HCT116 (cell line): ENCODE data around the gene LHX4. TPM values are rescaled to one million over a fixed set of nuclear protein-coding genes. Genes with fewer than 3 reads are reported as not detected.

Source experiments
- ATAC-seq: fragments of 200-7000 bp; cut with Tn5 transposase; 2 replicates; pipeline ENCODE4 v1.9.1; 2020; ENCODE audit warnings: mild to moderate bottlenecking, moderate library complexity
- BruUV-seq: library from RNA; stranded (reverse); fragments of 400-500 nt; replicated peaks from 2 replicates; lab custom pipeline; 2021; lab: Mats Ljungman, UMichigan
- CTCF ChIA-PET: fragments of 300-600 bp; sonication (Branson Sonifier 250); formaldehyde crosslinking; loops from one replicate; lab custom pipeline; 2021; ENCODE audit warnings: antibody characterized with exemption; lab: Charles Lee
- POLR2A ChIA-PET: fragments of 300-600, 350-600 bp; sonication (Branson Sonifier 250); formaldehyde crosslinking; loops from one replicate; lab custom pipeline; 2021; ENCODE audit warnings: antibody characterized with exemption; lab: Charles Lee
- RAD21 ChIA-PET, 2 experiments: fragments of 300-600 bp; sonication (Branson Sonifier 250); formaldehyde crosslinking; loops; one replicate each; lab custom pipeline; 2023; ENCODE audit warnings: low total read pairs in 2 of 2; ENCODE audit not compliant: uncharacterized antibody in 2 of 2, unreplicated experiment in 2 of 2, low non-redundant PET in 1 of 2; lab: Charles Lee
- DNase-seq: peaks from one replicate; pipeline ENCODE4 v3.0.0-alpha.2; 2010; ENCODE audit warnings: low read depth, low spot score
- H2AFZ ChIP-seq: fragments of 200-600 bp; shearing (Covaris generic), sonication (generic); 2 replicates; pipeline ENCODE4 v1.6.1; 2017; ENCODE audit warnings: low read depth, mixed run types, mixed read lengths, antibody characterized with exemption, low read length; ENCODE audit not compliant: poor library complexity, severe bottlenecking
- H3K27ac ChIP-seq: 2 replicates; pipeline ENCODE4 v1.5.1; 2012; ENCODE audit warnings: low read depth, low read length
- H3K27me3 ChIP-seq: fragments of 200-600 bp; sonication (generic); 2 replicates; pipeline ENCODE4 v1.6.1; 2016; ENCODE audit warnings: mixed run types, low read length, mixed read lengths; ENCODE audit not compliant: insufficient read depth
- H3K36me3 ChIP-seq, 2 experiments: fragments of 200-500 bp in 1 of 2; fragments of 200-600 bp in 1 of 2; sonication (Bioruptor generic) in 1 of 2; sonication (generic) in 1 of 2; 2 replicates each; pipeline versions ENCODE4 v1.5.1 to v1.6.1; 2014 to 2016; ENCODE audit warnings: low read length in 2 of 2, inconsistent platforms in 1 of 2, mixed read lengths in 1 of 2, mixed run types in 1 of 2; ENCODE audit not compliant: insufficient read depth in 2 of 2, control insufficient read depth in 1 of 2
- H3K4me1 ChIP-seq, 2 experiments: fragments of 200-600 bp in 1 of 2; sonication (generic) in 1 of 2; 2 replicates each; pipeline versions ENCODE4 v1.5.1 to v1.6.1; 2012 to 2017; ENCODE audit warnings: low read length in 2 of 2, inconsistent platforms in 1 of 2, mild to moderate bottlenecking in 1 of 2, mixed read lengths in 1 of 2, mixed run types in 1 of 2, moderate library complexity in 1 of 2; ENCODE audit not compliant: insufficient read depth in 2 of 2, control insufficient read depth in 1 of 2
- H3K4me2 ChIP-seq: fragments of 200-600 bp; sonication (generic); 2 replicates; pipeline ENCODE4 v1.6.1; 2017; ENCODE audit warnings: mixed run types, low read length, mixed read lengths
- H3K4me3 ChIP-seq, 2 experiments: fragments of 200-600 bp in 1 of 2; sonication (generic) in 1 of 2; replicated peaks in 1 of 2; 2 replicates each; pipeline ENCODE4 v1.5.1; 2011 to 2016; ENCODE audit warnings: low read length in 2 of 2, control low read depth in 1 of 2, low read depth in 1 of 2, mild to moderate bottlenecking in 1 of 2, mixed read lengths in 1 of 2, mixed run types in 1 of 2
- H3K79me2 ChIP-seq: fragments of 200-600 bp; sonication (generic); 2 replicates; pipeline ENCODE4 v1.6.1; 2017; ENCODE audit warnings: mild to moderate bottlenecking, mixed run types, low read length, moderate library complexity, mixed read lengths; ENCODE audit not compliant: insufficient read depth
- H3K9ac ChIP-seq: fragments of 200-600 bp; sonication (generic); 2 replicates; pipeline ENCODE4 v1.6.1; 2016; ENCODE audit warnings: low read length, mixed read lengths
- H3K9me2 ChIP-seq: fragments of 200-600 bp; sonication (generic), shearing (Covaris generic); 2 replicates; pipeline ENCODE4 v1.6.1; 2017; ENCODE audit warnings: mixed run types, mild to moderate bottlenecking, moderate library complexity; ENCODE audit not compliant: insufficient read depth
- H3K9me3 ChIP-seq, 2 experiments: fragments of 200-500 bp in 1 of 2; fragments of 200-600 bp in 1 of 2; sonication (Bioruptor generic) in 1 of 2; sonication (generic) in 1 of 2; 2 replicates each; pipeline ENCODE4 v1.6.1; 2014 to 2017; ENCODE audit warnings: low read length in 2 of 2, mixed read lengths in 2 of 2, inconsistent platforms in 1 of 2, low read depth in 1 of 2, mild to moderate bottlenecking in 1 of 2, mixed run types in 1 of 2, moderate library complexity in 1 of 2; ENCODE audit not compliant: control insufficient read depth in 1 of 2, insufficient read depth in 1 of 2
- H4K20me1 ChIP-seq: fragments of 200-600 bp; sonication (generic), shearing (Covaris generic); 2 replicates; pipeline ENCODE4 v1.6.1; 2017; ENCODE audit warnings: mixed run types, mild to moderate bottlenecking, moderate library complexity; ENCODE audit not compliant: insufficient read depth
- POLR2A ChIP-seq: IDR thresholded peaks from 2 replicates; pipeline ENCODE4 v1.7.0; 2011; ENCODE audit warnings: borderline replicate concordance; ENCODE audit not compliant: insufficient read depth, insufficient read length; ENCODE audit errors: extremely low read depth
- SIN3A ChIP-seq: IDR thresholded peaks from 2 replicates; pipeline ENCODE4 v1.6.1; 2012; ENCODE audit warnings: low read depth
- intact Hi-C: fragments of 100-400 bp; cut with micrococcal nuclease; formaldehyde crosslinking; loops from 2 replicates; pipeline ENCODE4 v1.10.0; 2022
- total RNA-seq: library from RNA; stranded (reverse); gene quantifications from one replicate; pipeline ENCODE4 v1.2.1, GENCODE V29; 2021; ENCODE audit not compliant: unreplicated experiment
- TF ChIP-seq, protein P1 (sequence below): IDR thresholded peaks from 2 replicates; pipeline ENCODE4 v1.6.1; 2012; ENCODE audit warnings: low read depth
- TF ChIP-seq, protein P2 (sequence below): IDR thresholded peaks from 2 replicates; pipeline ENCODE4 v1.6.1; 2011; ENCODE audit warnings: mild to moderate bottlenecking, low read length, moderate library complexity; ENCODE audit not compliant: insufficient replicate concordance; ENCODE audit errors: extremely low read depth

The LHX4 gene
- total RNA-seq, 1 experiment from 2014 or later = 0.44 TPM

DNA sequence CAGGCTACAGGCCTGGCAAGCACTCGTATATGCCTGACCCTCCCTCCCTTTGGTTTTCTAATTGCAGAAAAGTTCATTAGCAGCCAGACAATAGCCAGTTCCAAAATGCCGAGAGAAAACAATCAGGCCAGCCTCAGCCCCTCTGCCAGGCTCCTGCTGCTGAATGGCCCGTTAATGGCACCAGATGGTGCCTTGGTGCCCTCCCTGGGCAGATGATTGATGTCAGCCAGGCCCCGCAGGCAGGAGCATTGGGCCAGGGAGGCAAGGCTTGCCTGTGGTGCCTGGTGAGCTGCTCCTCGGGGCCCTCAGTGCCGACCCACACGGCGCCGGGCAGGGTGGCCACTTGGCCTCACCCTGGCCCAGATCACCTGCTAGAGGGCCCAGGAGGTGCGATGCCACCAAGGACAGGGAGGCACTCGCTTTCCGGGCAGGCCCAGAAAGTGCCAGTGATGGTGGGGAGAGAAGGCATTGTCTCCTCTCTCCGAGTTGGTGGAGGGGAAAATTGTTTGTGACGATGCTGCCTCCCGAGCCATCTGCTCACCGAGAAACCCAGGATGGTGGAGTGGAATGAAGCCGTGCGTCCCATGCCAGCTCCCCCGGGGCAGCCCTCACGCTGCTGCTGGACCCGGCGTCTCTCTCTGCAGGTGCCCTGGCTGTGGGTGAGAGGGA is 47.3 kb upstream of the LHX4 start:
- Histone ChIP-seq H3K4me3 (no peak overlapping the region), H4K20me1 (no peaks in the 10 kb centered on the region), H3K4me2 (no peak overlapping the region), H3K36me3 (peaks cover 0 to 2% of the 10 kb centered on the region in 2 experiments; a peak in 2 of 4 replicates), H3K27ac (no peak overlapping the region), H3K27me3 (no peaks in the 10 kb centered on the region), H3K9me2 (no peaks in the 10 kb centered on the region), H2AFZ (no peak overlapping the region), H3K9me3 (no peaks in the 10 kb centered on the region), H3K79me2 (no peaks in the 10 kb centered on the region), H3K9ac (no peak overlapping the region), H3K4me1 (no peaks in the 10 kb centered on the region)
- no peak for ATAC-seq
- CTCF ChIA-PET = interaction anchor here (1.1 kb wide), 1 partner anchor 14 kb away, joined by 3 read pairs; no protein-coding TSS in a partner anchor
- no TSS peak for BruUV-seq
- TF ChIP-seq POLR2A (no peak), SIN3A (no peak)
- TF ChIP-seq, protein P1, sequence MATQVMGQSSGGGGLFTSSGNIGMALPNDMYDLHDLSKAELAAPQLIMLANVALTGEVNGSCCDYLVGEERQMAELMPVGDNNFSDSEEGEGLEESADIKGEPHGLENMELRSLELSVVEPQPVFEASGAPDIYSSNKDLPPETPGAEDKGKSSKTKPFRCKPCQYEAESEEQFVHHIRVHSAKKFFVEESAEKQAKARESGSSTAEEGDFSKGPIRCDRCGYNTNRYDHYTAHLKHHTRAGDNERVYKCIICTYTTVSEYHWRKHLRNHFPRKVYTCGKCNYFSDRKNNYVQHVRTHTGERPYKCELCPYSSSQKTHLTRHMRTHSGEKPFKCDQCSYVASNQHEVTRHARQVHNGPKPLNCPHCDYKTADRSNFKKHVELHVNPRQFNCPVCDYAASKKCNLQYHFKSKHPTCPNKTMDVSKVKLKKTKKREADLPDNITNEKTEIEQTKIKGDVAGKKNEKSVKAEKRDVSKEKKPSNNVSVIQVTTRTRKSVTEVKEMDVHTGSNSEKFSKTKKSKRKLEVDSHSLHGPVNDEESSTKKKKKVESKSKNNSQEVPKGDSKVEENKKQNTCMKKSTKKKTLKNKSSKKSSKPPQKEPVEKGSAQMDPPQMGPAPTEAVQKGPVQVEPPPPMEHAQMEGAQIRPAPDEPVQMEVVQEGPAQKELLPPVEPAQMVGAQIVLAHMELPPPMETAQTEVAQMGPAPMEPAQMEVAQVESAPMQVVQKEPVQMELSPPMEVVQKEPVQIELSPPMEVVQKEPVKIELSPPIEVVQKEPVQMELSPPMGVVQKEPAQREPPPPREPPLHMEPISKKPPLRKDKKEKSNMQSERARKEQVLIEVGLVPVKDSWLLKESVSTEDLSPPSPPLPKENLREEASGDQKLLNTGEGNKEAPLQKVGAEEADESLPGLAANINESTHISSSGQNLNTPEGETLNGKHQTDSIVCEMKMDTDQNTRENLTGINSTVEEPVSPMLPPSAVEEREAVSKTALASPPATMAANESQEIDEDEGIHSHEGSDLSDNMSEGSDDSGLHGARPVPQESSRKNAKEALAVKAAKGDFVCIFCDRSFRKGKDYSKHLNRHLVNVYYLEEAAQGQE = no peak
- TF ChIP-seq, protein P2, sequence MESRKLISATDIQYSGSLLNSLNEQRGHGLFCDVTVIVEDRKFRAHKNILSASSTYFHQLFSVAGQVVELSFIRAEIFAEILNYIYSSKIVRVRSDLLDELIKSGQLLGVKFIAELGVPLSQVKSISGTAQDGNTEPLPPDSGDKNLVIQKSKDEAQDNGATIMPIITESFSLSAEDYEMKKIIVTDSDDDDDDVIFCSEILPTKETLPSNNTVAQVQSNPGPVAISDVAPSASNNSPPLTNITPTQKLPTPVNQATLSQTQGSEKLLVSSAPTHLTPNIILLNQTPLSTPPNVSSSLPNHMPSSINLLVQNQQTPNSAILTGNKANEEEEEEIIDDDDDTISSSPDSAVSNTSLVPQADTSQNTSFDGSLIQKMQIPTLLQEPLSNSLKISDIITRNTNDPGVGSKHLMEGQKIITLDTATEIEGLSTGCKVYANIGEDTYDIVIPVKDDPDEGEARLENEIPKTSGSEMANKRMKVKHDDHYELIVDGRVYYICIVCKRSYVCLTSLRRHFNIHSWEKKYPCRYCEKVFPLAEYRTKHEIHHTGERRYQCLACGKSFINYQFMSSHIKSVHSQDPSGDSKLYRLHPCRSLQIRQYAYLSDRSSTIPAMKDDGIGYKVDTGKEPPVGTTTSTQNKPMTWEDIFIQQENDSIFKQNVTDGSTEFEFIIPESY = no peak
- POLR2A ChIA-PET = no interaction called here
- RAD21 ChIA-PET = no interaction called here
- DNase-seq = no peak
- intact Hi-C loops = no loop called here
